ENCODE measurements around the gene CTIF.

The CTIF gene

GRCh38 chr18:48602759-48603390, 64.0 kb downstream of the CTIF start:
- no peak for DNase-seq (ENCODE audit: low spot score)

GRCh38 chr18:48605408-48605845, 66.6 kb downstream of the CTIF start:
- peak; percentile 44 for DNase-seq (ENCODE audit: low spot score)

- DNase-seq (ENCODE audit: low spot score) = no peak
These were observed 68.5 kb downstream of the CTIF start for GRCh38 chr18:48607056-48607984.

- no peak for DNase-seq (ENCODE audit: low spot score)
These were observed 69.8 kb downstream of the CTIF start for GRCh38 chr18:48608581-48608980.

- DNase-seq (ENCODE audit: low spot score) = no peak
These were observed 70.3 kb downstream of the CTIF start for GRCh38 chr18:48609114-48609513.

- DNase-seq (ENCODE audit: low spot score) = no peak
These were observed 71.3 kb downstream of the CTIF start for GRCh38 chr18:48609820-48610815.

- DNase-seq (ENCODE audit: low spot score) = no peak
These were observed 72.4 kb downstream of the CTIF start for GRCh38 chr18:48611203-48611602.

- DNase-seq (ENCODE audit: low spot score) = no peak
These were observed 73.1 kb downstream of the CTIF start for GRCh38 chr18:48611785-48612480.

GRCh38 chr18:48612511-48612910, 73.7 kb downstream of the CTIF start:
- DNase-seq (ENCODE audit: low spot score) = no peak

- no peak for DNase-seq (ENCODE audit: low spot score)
These were observed 74.1 kb downstream of the CTIF start for GRCh38 chr18:48612917-48613316.

GRCh38 chr18:48613589-48614404, 75.0 kb downstream of the CTIF start:
- no peak for DNase-seq (ENCODE audit: low spot score)

- no peak for DNase-seq (ENCODE audit: low spot score)
These were observed 77.0 kb downstream of the CTIF start for GRCh38 chr18:48615566-48616401.

- DNase-seq (ENCODE audit: low spot score) = no peak
These were observed 77.8 kb downstream of the CTIF start for GRCh38 chr18:48616484-48617255.

GRCh38 chr18:48617844-48618497, 79.1 kb downstream of the CTIF start:
- no peak for DNase-seq (ENCODE audit: low spot score)

GRCh38 chr18:48619016-48619415, 80.2 kb downstream of the CTIF start:
- no peak for DNase-seq (ENCODE audit: low spot score)

- no peak for DNase-seq (ENCODE audit: low spot score)
These were observed 80.7 kb downstream of the CTIF start for GRCh38 chr18:48619501-48619900.

- no peak for DNase-seq (ENCODE audit: low spot score)
These were observed 81.2 kb downstream of the CTIF start for GRCh38 chr18:48620071-48620470.

GRCh38 chr18:48621240-48621639, 82.4 kb downstream of the CTIF start:
- no peak for DNase-seq (ENCODE audit: low spot score)
